Measurements from ENCODE around the gene RPN2. TPM values are rescaled to one million over a fixed set of nuclear protein-coding genes. Genes with fewer than 3 reads are reported as not detected.

Gene RPN2
- total RNA-seq, 1 experiment from 2014 or later = 185 TPM

- no peaks in the 10 kb centered on the region for H3K9me2 ChIP-seq (ENCODE audit: insufficient read depth)
- peaks cover 13% of the 10 kb centered on the region for H3F3A ChIP-seq (ENCODE audit: insufficient read depth, low read depth)
- H3K79me2 ChIP-seq (ENCODE audit: low read depth) = peaks cover 74% of the 10 kb centered on the region
- intact Hi-C loops (cut with micrococcal nuclease; ENCODE audit: unreplicated experiment) = loop anchor here (10.0 kb wide), 1 partner anchor 1213 kb away; no protein-coding TSS in a partner anchor
- no peak overlapping the region for H3K4me2 ChIP-seq
- ChIA-PET POLR2A (ENCODE audit: unreplicated experiment) (no interaction called here), CTCF (interaction anchor here (0.5 to 1.0 kb wide), 10 partner anchors 8 to 607 kb away, joined by 3 to 10 read pairs (median 4); partner anchors contain the start of genes MROH8 and RPN2)
- H3K27me3 ChIP-seq (ENCODE audit: insufficient read depth, low read depth) = no peaks in the 10 kb centered on the region
- TF ChIP-seq EZH2 (IDR thresholded peaks at IDR 0.05; ENCODE audit: low read depth) (no peak), CTCF (conservative IDR thresholded peaks at IDR 0.05) (peak; percentile 86)
- H3K4me1 ChIP-seq (replicated peaks; ENCODE audit: insufficient read depth) = no peaks in the 10 kb centered on the region
- peak; percentile 51 to 75 for DNase-seq
- H3K9me3 ChIP-seq (ENCODE audit: insufficient read depth, low read depth) = no peaks in the 10 kb centered on the region
- no peak overlapping the region for H3K27ac ChIP-seq
- H3K36me3 ChIP-seq (ENCODE audit: low read depth) = peaks cover 17% of the 10 kb centered on the region
- no peak overlapping the region for H2AFZ ChIP-seq
- peaks cover 88% of the 10 kb centered on the region for H4K20me1 ChIP-seq (ENCODE audit: insufficient read depth)
- BruUV-seq (replicated peaks) = no TSS peak
- no peak overlapping the region for H3K4me3 ChIP-seq
Measured at GRCh38 chr20:37192137-37192854, 13.2 kb downstream of the RPN2 start.

DNA sequence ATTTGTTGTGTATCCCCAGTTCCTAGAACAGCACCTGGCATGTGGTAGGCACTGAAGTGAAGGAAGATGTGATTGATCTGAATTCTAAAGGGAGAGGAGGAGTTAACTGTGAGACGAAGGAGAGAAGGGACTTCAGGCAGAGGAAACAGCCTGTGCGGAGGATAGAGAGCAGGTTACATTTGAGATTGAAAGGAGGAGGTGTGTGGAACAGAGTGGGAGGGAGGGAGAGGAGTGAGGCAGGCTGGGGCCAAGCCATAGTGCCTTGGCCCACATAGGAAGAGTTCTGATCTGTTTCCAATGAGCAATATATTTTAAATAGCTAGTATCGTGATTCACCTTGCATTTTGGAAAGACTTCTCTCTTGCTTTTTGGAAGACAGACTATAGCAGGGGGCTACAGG lies 14.1 kb downstream of the RPN2 start:
- Histone ChIP-seq H3K27ac (no peak overlapping the region), H3K4me3 (no peak overlapping the region), H3K79me2 (ENCODE audit: low read depth) (peaks cover 71% of the 10 kb centered on the region), H3K4me1 (replicated peaks; ENCODE audit: insufficient read depth) (no peaks in the 10 kb centered on the region), H3K9me2 (ENCODE audit: insufficient read depth) (no peaks in the 10 kb centered on the region), H4K20me1 (ENCODE audit: insufficient read depth) (peaks cover 92% of the 10 kb centered on the region), H2AFZ (no peak overlapping the region), H3K36me3 (ENCODE audit: low read depth) (peaks cover 20% of the 10 kb centered on the region), H3F3A (ENCODE audit: insufficient read depth, low read depth) (peaks cover 13% of the 10 kb centered on the region), H3K9me3 (ENCODE audit: insufficient read depth, low read depth) (no peaks in the 10 kb centered on the region), H3K4me2 (no peak overlapping the region), H3K27me3 (ENCODE audit: insufficient read depth, low read depth) (no peaks in the 10 kb centered on the region)
- intact Hi-C loops (cut with micrococcal nuclease; ENCODE audit: unreplicated experiment) = loop anchor here (10.0 kb wide), 1 partner anchor 1212 kb away; no protein-coding TSS in a partner anchor
- ChIA-PET POLR2A (ENCODE audit: unreplicated experiment) (no interaction called here), CTCF (interaction anchor here (0.7 kb wide), 1 partner anchor 633 kb away, joined by 5 read pairs; no protein-coding TSS in a partner anchor)
- TF ChIP-seq CTCF (conservative IDR thresholded peaks at IDR 0.05) (no peak), EZH2 (IDR thresholded peaks at IDR 0.05; ENCODE audit: low read depth) (no peak)
- BruUV-seq (replicated peaks) = no TSS peak
- no peak for DNase-seq

GRCh38 chr20:37193821-37194220 lies 14.7 kb downstream of the RPN2 start:
- Histone ChIP-seq H3K4me2 (no peak overlapping the region), H3K4me3 (no peak overlapping the region), H3K9me2 (ENCODE audit: insufficient read depth) (no peaks in the 10 kb centered on the region), H3F3A (ENCODE audit: insufficient read depth, low read depth) (peaks cover 13% of the 10 kb centered on the region), H3K4me1 (replicated peaks; ENCODE audit: insufficient read depth) (no peaks in the 10 kb centered on the region), H2AFZ (no peak overlapping the region), H4K20me1 (ENCODE audit: insufficient read depth) (peaks cover 90% of the 10 kb centered on the region), H3K36me3 (ENCODE audit: low read depth) (peaks cover 26% of the 10 kb centered on the region), H3K27me3 (ENCODE audit: insufficient read depth, low read depth) (no peaks in the 10 kb centered on the region), H3K79me2 (ENCODE audit: low read depth) (peaks cover 68% of the 10 kb centered on the region), H3K9me3 (ENCODE audit: insufficient read depth, low read depth) (no peaks in the 10 kb centered on the region), H3K27ac (no peak overlapping the region)
- no peak for DNase-seq
- intact Hi-C loops (cut with micrococcal nuclease; ENCODE audit: unreplicated experiment) = loop anchor here (10.0 kb wide), 1 partner anchor 1211 kb away; no protein-coding TSS in a partner anchor
- CTCF ChIA-PET = interaction anchor here (0.7 kb wide), 1 partner anchor 634 kb away, joined by 5 read pairs; no protein-coding TSS in a partner anchor
- POLR2A ChIA-PET (ENCODE audit: unreplicated experiment) = no interaction called here
- TF ChIP-seq EZH2 (IDR thresholded peaks at IDR 0.05; ENCODE audit: low read depth) = no peak
- TF ChIP-seq CTCF (conservative IDR thresholded peaks at IDR 0.05) = no peak
- no TSS peak for BruUV-seq (replicated peaks)
